HG02840 (cell line): ENCODE measurements around the gene CYP4F11.
"Not testable (repeated sequence)": the region's sequence is repeated elsewhere in the genome, so short reads cannot be mapped to it uniquely, and the experiment has no call there.

Source experiments
- ATAC-seq: cut with Tn5 transposase; IDR thresholded peaks from one replicate; pipeline ENCODE4 v1.9.1; 2021; ENCODE audit warnings: mild to moderate bottlenecking, moderate library complexity, moderate number of reproducible peaks; ENCODE audit not compliant: unreplicated experiment, low FRiP score

The CYP4F11 gene

DNA sequence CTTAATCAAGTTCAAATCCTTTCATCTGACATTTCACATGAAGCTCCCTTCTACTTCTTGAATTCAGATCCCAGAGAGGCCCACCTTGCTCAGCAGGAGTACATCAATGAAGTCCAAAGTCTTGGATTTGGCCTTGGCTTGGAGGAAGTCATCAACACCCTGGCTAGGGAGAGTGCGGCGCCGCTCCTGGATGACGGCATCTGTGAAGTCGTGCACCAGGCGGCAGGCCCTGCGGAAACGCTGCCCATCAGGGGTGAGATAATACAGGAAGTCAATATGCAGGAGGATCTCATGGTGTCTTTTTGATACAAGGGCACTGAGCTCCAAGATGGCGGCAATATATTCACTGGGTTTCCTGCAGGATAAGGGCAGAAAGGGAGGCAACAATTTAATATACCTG lies 45.0 kb downstream of the CYP4F11 start:
- ATAC-seq = not testable (repeated sequence)

DNA sequence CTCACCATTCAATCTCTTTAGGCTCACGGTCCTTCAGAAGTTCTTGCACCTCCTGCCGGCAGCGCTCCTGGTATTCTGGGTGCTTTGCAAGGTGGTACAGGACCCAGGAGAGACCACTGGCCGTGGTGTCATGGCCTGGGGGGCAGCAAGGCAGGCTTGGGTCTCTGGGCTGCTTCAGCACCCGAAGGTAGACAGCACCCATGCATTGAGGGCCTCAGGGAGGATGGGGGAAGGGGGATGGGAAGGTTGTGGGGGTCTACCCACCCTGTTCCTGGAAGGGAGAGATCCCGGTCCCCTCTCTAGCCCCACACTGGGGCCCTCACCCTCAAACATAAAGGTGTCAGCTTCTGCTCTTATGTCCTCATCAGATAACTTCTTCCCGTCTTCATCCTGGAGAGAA lies 48.4 kb downstream of the CYP4F11 start:
- ATAC-seq = no peak

DNA sequence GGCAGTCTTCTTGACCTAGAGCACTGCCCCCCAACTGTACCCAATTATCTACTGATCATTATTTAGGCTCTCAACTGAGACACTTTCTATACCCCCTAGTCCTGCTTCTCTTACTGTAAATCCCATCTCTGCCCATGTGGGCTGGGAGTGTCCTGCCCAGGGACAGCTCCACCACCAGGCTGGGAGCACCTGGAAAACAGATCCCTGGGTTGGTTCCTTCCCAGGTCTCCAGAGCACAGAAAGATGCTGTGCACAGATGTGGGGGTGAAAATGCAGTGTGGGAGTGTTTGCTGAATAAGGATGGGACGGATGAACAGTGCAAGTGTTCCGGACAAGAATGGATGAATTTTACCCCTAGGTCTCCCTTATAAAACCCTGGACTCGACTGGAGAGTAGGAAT lies 49.2 kb downstream of the CYP4F11 start:
- no peak for ATAC-seq

DNA sequence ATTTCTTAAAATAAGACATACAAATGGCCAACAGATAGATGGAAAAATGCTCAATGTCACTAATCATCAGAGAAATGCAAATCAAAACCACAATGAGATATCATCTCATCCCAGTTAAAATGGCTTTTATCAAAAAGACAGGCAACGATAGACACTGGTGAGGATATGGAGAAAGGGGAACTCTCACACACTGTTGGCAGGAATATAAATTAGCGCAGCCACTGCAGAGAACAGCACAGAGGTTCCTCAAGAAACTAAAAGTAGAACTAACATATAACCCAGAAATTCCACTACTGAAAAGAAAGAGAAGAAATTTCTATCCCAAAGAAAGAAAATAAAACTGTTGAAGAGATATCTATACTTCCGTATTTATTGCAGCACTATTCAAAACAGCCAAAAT lies 51.0 kb downstream of the CYP4F11 start:
- not testable (repeated sequence) for ATAC-seq

DNA sequence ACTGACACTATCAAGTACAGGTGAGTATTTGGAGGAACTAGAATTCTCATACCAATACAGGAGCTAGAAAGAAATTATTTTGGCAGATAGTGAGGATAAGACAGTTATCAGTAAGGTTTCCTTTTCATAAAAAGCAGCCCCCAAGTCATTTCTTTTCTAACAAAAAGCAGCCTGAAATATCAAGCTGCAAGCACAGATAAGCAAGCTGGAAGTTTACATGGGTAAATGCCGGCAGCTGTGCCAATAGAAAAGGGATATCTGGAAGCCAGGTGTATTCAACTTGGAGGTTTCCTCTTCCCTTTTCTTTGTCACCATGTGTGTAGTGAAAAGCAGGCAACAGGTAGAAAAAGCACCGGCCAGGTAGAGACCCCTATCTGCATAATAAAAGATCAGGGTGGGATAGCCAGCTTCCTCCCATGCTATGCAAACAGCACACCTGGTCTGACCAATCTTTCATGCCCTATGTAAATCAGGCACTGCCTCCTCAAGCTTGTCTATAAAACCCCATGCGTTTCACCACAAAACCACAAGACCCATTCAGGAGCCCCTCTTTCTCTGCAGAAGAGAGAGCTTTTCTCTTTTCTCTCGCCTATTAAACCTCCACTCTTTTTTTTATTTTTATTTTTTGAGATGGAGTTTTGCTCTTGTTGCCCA lies 59.4 kb downstream of the CYP4F11 start:
- ATAC-seq = no peak

DNA sequence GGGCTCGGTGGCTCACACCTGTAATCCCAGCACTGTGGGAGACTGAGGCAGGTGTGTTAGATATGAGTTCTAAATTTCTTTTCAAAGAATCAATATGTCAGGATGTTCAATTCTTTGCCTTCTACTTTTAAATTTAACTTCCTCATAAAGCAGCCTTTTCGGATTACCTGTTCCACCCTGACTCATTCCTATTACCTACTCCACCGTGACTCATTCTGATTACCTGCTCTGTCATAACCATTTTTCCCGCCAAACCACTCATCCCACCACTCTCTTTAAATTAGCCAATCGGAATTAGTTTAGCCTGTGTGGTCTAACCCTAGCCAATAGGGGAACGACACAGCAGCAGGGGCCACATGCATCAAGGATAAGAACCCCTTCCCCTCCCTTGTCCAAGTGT lies 60.6 kb downstream of the CYP4F11 start:
- not testable (repeated sequence) for ATAC-seq

DNA sequence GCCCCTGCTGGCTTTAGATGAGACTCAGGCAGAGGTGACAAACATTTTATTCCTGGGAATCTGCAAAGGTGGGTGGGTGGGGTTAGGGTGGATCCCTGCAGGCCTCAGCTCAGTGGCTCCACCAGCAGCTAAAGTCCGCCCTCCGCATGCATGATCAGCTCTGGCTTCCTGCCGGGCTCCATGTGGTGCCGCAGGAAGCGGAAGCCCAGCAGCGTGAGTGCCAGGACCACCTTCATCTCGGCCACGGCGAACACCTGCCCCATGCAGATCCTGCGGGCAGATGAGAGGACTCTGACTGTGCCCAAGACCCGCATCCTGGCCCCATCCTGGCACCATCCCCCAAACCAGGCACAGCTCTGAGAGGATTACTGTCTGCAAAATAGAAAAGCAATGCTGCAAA lies 62.8 kb downstream of the CYP4F11 start:
- ATAC-seq = no peak

DNA sequence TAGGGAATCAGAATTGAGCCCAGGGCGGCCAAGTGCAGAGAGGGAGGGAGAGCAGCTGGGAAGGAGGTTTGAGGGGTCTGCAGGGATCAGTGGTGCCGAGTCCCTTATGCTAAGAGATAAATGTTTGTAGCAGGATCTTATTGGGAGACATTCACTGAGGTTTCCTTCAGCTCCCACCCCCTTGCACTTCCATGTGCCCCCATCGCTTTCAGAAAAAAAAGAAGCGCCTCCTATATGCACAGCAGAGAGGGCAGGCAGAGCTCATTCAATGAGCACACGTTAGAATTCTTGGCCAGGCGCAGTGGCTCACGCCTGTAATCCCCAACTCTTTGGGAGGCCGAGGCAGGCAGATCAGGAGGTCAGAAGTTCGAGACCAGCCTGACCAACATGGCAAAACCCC lies 64.5 kb downstream of the CYP4F11 start:
- ATAC-seq = no peak

DNA sequence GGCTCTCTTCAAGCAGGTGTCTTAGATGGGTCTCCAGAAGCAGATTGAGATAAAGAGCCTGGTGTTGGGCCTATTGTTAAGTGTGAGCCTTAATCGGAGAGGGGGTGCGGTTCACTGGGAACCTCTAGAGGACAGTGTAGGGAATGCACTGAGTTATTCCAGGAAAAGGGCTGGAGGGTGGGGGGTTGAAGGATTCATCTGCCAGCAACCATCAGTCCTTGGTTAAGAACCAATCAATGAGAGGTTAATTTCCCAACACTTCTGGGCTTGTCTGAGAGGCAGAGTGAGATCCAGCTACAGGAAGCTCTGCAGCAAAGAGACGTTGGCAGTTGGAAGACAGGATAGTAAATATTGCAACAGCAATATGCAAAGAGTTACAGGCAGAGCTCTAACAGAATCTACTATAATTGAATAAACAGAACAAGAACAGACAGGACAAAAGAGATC lies 65.2 kb downstream of the CYP4F11 start:
- ATAC-seq = no peak

DNA sequence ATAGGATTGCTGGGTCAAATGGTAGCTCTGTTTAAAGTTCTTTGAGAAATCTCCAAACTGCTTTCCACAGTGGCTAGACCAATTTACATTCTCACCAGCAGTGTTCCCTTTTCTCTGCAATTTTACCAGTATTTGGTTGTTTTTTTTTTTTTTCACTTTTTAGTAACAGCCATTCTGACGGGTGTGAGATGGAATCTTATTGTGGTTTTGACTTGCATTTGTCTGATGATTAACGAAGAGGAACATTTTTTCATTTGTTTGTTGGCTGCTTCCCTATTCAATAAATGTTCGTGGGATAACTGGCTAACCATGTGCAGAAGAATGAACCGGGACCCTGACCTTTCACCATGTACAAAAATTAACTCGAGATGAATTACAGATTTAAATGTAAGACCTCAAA lies 67.7 kb downstream of the CYP4F11 start:
- ATAC-seq = no peak

DNA sequence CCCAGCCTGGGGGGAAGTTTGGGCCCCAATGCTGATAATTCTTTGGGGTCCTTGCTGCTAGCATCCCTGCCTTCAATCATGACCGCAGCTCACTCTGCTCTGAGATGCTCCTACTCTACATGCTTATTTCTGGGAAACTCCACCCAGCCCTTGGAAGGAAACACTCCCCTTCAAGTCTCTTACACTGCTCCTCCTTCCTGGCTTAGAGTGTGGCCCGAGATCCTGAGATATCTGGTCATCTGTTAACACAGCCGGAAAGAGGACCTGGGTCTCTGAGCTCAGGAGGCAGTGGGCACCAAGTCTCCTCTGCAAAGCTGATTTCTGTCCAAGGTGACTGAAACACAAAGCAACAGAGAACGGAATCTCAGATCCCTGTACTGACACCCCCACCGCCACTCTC lies 69.5 kb downstream of the CYP4F11 start:
- no peak for ATAC-seq

DNA sequence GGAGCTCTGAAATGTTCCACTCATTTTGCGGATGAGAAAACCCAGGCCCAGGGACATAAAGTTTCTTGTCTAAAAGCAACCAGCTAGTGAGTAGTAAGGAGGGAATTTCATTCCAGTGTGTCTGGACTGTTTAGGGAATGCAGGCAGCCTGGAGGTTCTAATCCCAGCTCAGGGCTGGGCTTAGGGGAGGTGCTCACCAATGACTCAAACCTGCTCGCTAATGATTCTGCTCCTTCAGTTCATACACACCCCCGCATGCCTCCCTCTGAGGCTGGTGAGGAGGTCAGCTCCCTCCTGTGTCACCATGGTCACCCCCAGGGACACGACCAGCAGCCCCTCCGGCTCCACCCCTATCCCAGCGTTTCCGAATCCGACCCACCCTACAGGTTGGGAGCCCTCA lies 71.1 kb downstream of the CYP4F11 start:
- ATAC-seq = no peak

DNA sequence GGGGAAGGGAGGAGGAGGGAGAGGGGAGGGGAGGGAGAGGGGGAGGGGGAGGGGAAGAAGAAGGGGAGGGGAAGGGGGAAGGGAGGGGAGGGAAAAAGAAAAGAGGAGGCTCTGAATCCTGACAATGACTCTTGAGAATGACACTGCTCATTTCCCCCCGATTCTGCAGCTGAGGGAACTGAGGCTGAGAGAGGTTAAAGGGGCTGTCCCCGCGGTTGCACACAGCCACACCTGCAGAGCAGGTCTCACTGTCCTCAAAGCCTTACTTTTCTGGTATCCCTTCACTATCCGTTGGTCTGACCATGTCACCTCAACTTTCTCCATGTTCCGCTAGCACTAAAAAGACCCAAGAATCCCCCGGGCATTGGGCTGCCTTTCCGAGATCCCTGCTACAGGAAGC lies 71.9 kb downstream of the CYP4F11 start:
- no peak for ATAC-seq
